ENCODE data around the gene ISG20. TPM values are rescaled to one million over a fixed set of nuclear protein-coding genes. Genes with fewer than 3 reads are reported as not detected.

The ISG20 gene
- total RNA-seq, 1 donor = 3.3 TPM

GRCh38 chr15:88684345-88684744 is 45.5 kb downstream of the ISG20 start:
- no peaks in the 10 kb centered on the region for H3K79me2 ChIP-seq (ENCODE audit: insufficient read depth, low read length)

DNA sequence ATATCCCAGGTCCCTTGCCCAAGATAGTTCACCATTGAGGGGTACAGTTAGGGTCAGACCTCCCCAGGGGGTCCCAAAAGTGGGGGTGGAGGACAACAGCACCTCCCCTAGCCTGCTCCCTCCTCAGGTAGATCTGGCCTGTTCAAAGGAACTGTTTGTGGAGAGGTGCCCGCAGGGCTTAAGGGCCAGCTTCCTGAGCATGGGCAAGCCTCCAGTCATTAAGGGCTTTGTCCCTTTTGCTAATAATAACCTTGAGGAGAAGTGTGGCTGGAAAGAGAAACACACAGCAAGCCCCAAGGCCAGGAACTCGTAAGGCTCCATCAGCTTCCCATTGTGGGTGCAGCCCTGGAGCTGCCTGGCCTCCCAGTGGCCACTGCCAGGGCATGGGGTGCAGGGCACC is 47.4 kb downstream of the ISG20 start:
- Histone ChIP-seq H3K9me3 (ENCODE audit: low read depth, low read length) (no peaks in the 10 kb centered on the region), H2AFZ (ENCODE audit: low read length) (no peak overlapping the region), H3K4me1 (ENCODE audit: insufficient read depth, low read length) (no peaks in the 10 kb centered on the region), H3K79me2 (ENCODE audit: insufficient read depth, low read length) (no peaks in the 10 kb centered on the region), H3K27me3 (ENCODE audit: insufficient read depth, low read length) (peaks cover 10% of the 10 kb centered on the region), H3K27ac (ENCODE audit: low read depth, low read length) (no peak overlapping the region), H3K4me2 (ENCODE audit: insufficient read depth, low read length) (no peak overlapping the region), H4K20me1 (ENCODE audit: insufficient read depth, low read length) (no peaks in the 10 kb centered on the region), H3K36me3 (ENCODE audit: insufficient read depth, low read length) (no peaks in the 10 kb centered on the region), H3K4me3 (ENCODE audit: insufficient read depth, low read length) (no peak overlapping the region)
- no peak for DNase-seq (ENCODE audit: insufficient read length, low spot score, missing footprints)
- TF ChIP-seq, protein P1, sequence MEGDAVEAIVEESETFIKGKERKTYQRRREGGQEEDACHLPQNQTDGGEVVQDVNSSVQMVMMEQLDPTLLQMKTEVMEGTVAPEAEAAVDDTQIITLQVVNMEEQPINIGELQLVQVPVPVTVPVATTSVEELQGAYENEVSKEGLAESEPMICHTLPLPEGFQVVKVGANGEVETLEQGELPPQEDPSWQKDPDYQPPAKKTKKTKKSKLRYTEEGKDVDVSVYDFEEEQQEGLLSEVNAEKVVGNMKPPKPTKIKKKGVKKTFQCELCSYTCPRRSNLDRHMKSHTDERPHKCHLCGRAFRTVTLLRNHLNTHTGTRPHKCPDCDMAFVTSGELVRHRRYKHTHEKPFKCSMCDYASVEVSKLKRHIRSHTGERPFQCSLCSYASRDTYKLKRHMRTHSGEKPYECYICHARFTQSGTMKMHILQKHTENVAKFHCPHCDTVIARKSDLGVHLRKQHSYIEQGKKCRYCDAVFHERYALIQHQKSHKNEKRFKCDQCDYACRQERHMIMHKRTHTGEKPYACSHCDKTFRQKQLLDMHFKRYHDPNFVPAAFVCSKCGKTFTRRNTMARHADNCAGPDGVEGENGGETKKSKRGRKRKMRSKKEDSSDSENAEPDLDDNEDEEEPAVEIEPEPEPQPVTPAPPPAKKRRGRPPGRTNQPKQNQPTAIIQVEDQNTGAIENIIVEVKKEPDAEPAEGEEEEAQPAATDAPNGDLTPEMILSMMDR (IDR thresholded peaks at IDR 0.05; ENCODE audit: extremely low read depth, low read depth, low read length) = no peak

More at GRCh38 chr15:88684345-88684744, 45.5 kb downstream of the ISG20 start:
- TF ChIP-seq, protein P1 (IDR thresholded peaks at IDR 0.05; ENCODE audit: extremely low read depth, low read depth, low read length) = no peak
- H3K4me1 ChIP-seq (ENCODE audit: insufficient read depth, low read length) = no peaks in the 10 kb centered on the region
- H4K20me1 ChIP-seq (ENCODE audit: insufficient read depth, low read length) = no peaks in the 10 kb centered on the region
- H2AFZ ChIP-seq (ENCODE audit: low read length) = no peak overlapping the region
- DNase-seq (ENCODE audit: insufficient read length, low spot score, missing footprints) = no peak
- no peaks in the 10 kb centered on the region for H3K36me3 ChIP-seq (ENCODE audit: insufficient read depth, low read length)
- no peak overlapping the region for H3K4me3 ChIP-seq (ENCODE audit: insufficient read depth, low read length)
- no peak overlapping the region for H3K4me2 ChIP-seq (ENCODE audit: insufficient read depth, low read length)
- no peak overlapping the region for H3K27ac ChIP-seq (ENCODE audit: low read depth, low read length)
- H3K9me3 ChIP-seq (ENCODE audit: low read depth, low read length) = no peaks in the 10 kb centered on the region
- peaks cover 4% of the 10 kb centered on the region for H3K27me3 ChIP-seq (ENCODE audit: insufficient read depth, low read length)

DNA sequence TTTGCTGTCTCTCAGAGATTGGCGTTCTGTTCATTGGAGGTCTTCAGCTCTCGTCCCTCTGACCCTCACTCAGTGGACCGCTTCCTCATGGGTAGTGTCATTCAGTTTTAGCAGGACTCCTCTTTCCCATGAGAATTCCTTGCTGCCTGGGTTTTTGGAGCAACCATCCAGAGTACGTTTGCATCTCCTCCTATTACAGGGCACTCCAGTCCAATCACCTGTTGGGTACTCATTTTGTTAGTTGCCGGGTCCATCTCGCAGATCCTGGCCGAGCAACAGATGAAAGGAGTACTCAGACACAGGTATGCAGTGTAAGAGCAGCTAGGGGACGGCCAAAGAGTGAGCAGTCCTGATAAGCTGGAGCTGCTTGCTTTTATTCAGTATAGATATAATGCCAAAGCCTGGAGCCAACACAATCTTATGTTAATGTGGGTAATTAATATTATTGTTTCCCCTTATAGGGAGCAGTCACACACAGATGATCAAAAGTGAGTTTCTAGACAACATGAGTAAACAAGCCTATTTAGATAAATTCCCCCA is 49.6 kb downstream of the ISG20 start:
- H3K9me3 ChIP-seq (ENCODE audit: low read depth, low read length) = no peaks in the 10 kb centered on the region
- no peaks in the 10 kb centered on the region for H3K4me1 ChIP-seq (ENCODE audit: insufficient read depth, low read length)
- no peak overlapping the region for H3K27ac ChIP-seq (ENCODE audit: low read depth, low read length)
- H3K79me2 ChIP-seq (ENCODE audit: insufficient read depth, low read length) = no peaks in the 10 kb centered on the region
- H3K4me2 ChIP-seq (ENCODE audit: insufficient read depth, low read length) = no peak overlapping the region
- H3K4me3 ChIP-seq (ENCODE audit: insufficient read depth, low read length) = no peak overlapping the region
- DNase-seq (ENCODE audit: insufficient read length, low spot score, missing footprints) = no peak
- H3K27me3 ChIP-seq (ENCODE audit: insufficient read depth, low read length) = peaks cover 10% of the 10 kb centered on the region
- no peaks in the 10 kb centered on the region for H4K20me1 ChIP-seq (ENCODE audit: insufficient read depth, low read length)
- H2AFZ ChIP-seq (ENCODE audit: low read length) = no peak overlapping the region
- no peaks in the 10 kb centered on the region for H3K36me3 ChIP-seq (ENCODE audit: insufficient read depth, low read length)
- TF ChIP-seq, protein P1 (IDR thresholded peaks at IDR 0.05; ENCODE audit: extremely low read depth, low read depth, low read length) = no peak

DNA sequence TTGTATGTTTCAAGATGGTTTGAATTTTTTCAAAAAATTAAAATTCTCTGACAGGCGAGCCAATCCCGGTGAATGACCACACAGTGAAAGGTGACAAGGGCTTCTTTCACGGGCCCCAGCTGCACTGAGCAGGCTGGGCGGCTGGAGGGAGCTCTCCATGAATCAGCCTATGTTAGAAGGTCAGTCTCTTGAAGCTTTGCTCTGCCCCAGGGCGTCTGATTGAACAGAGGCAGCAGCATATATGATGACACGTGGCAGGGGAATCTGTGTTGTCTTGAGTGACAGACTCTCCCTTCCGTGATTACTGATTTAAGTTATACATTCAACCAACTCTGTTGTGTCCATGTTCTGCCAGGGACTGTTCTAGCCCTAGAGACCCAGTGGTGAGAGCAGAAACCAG is 51.5 kb downstream of the ISG20 start:
- Histone ChIP-seq H2AFZ (ENCODE audit: low read length) (no peak overlapping the region), H4K20me1 (ENCODE audit: insufficient read depth, low read length) (no peaks in the 10 kb centered on the region), H3K4me1 (ENCODE audit: insufficient read depth, low read length) (peaks cover 7% of the 10 kb centered on the region), H3K27me3 (ENCODE audit: insufficient read depth, low read length) (peaks cover 10% of the 10 kb centered on the region), H3K9me3 (ENCODE audit: low read depth, low read length) (no peaks in the 10 kb centered on the region), H3K36me3 (ENCODE audit: insufficient read depth, low read length) (no peaks in the 10 kb centered on the region), H3K27ac (ENCODE audit: low read depth, low read length) (no peak overlapping the region), H3K4me2 (ENCODE audit: insufficient read depth, low read length) (no peak overlapping the region), H3K4me3 (ENCODE audit: insufficient read depth, low read length) (no peak overlapping the region), H3K79me2 (ENCODE audit: insufficient read depth, low read length) (no peaks in the 10 kb centered on the region)
- DNase-seq (ENCODE audit: insufficient read length, low spot score, missing footprints) = no peak
- TF ChIP-seq, protein P1 (IDR thresholded peaks at IDR 0.05; ENCODE audit: extremely low read depth, low read depth, low read length) = no peak

Measured in osteoblast (primary cell).